SW480 (cell line): ENCODE measurements around the gene STPG3.

Experiments
- DNase-seq: peaks from one replicate; pipeline ENCODE4 v3.0.0-alpha.2; 2016; ENCODE audit warnings: low spot score

Gene STPG3

DNA sequence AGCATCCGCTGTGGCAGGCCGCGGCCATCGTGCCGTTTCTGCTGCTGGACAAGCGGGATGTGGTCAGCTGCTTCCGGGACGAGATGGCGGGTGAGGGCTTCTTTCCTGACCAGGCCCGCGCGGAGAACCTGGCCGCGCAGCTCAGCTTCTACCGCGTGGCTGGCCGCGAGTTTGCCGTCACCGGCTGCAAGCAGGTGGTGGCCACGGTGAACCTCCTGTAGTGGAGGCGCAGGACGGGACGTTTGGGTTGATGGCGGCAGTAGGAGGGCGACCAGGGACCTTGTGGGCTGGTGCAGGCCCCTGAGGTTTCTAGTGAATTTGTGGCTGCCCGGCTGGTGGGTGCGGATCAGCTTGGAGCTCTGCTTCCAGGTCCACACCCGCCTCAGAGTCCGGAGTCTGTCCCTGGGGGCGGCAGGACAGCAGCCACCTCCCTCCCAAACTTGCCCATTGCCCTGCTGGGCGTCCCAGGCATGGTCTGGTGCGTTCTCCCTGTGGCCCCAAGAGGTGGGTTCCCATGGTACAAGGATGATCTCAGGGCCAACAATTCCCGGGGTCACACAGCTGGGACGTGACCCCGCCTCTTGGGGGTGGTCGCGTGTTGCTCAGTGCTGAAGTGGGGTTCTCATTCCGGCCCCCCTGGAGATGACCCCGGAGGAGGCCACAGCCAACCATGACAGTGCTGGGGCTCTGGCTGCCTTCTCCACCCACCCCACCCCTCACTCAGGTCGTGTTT is 28.8 kb downstream of the STPG3 start:
- DNase-seq = no peak

DNA sequence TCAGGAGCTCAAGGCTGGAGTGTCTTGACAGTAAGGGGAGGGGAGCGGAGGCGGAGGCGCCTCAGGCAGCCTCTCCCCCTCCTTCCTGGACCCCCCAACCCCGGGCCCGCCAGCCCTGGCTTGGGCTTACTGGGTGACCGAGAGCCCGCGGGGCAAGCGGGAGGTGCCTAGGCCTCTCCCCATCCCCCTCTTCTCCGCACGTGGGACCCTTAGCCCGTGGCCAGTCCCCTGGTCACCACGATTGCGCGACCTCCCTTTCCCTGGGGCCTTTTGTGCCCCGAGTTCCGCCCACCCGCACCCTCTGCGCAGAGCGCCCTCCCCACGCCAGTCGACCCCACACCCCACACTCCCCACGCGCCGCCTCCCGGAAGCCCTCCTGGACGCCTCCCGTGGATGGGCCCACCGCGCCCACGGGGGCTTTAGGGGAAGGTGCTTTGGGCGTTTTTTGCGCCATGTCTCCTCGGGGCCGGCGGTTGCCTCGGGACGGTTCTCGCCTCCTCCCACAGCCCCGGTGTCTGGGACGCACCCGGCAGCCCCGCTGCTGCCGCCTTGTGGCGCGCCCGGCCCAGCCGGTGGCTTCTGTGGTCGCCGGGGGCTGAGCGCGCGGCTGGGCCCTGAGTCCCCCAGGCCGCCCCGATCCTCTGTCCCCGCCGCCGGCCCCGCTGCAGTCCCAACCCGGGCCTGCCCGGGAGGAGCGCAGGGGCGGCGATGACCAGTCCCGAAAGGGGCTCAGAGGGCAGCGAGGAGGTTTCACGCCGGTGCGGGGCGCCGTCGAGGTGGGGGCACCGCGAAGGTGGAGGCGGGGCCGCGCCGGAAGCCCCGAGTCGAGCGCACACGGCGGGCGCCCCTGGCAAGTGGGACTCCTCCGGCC is 29.6 kb downstream of the STPG3 start:
- DNase-seq = no peak

DNA sequence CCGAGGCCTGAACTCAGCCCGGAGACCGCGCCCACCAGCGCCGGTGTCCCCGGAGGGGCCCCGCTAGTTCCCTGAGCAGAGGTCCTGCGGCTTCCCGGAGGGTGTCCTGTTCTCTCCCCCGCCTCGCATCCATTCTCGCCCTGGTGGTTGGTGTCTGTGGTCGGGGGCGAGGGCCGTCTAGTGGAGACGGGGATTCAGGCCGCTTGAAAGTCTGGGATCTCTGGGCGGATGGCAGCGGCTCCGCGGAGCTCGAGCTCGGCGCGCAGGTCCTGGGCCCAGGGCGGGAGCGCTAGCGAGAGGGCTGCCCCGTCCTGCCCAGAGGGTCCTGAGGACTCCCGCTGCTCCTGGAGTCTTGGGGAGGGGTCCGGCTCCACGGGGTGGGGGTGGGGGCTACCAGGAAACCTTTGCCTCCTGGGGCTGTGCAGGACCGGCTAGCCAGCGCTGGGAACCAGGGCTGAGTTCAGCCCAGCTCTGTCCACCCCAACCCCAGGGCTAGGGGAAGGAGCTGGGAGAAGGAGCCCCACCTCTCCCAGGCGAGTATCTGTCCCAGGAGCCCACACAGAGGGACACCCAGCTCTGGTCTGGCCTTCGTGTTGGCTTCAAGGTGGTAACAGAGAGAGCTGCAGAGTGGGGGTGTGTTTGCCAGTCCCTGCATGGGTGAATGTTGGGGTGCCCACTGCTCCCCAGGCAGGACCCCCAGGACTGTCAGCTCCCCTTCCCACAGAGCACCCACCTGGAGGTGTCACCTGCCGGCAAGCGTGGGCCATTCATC is 30.4 kb downstream of the STPG3 start:
- no peak for DNase-seq

DNA sequence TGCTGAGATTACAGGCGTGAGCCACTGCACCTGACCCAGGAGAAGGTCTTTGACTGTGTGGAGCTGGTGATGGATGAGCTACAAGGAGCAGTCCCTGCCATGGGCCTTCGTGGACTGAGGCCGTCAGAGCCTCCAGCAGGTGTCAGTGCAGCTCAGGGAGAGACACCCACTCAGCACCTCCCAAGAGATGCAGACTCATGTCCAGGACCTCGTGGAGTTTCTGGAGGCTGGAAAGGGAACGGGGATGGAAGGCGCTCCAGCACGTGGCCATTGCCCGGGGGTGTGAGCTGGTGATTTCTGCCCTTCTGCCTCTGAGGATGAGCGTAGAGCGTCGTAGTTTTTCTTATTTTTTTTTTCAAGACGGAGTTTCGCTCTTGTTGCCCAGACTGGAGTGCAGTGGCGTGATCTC is 35.9 kb downstream of the STPG3 start:
- peak; percentile 72 for DNase-seq

DNA sequence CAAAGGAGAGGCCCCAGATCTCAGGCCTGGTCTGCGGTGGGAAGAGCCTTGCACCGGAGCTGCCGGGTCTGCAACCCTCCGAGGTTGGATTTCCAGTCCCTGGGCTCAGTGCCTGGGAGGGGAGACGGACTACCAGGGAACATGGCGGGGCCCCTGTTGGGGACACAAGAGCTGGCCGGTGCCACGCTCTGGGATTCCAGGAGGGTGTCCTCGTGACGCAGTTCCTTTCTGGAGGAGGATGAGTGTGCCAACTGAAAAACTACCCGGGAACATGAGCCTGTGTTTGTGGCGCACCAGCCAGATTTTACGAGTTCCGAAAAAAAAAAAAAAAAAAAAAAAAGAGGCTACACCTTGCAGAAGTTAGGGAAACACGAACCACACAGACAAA is 42.0 kb downstream of the STPG3 start:
- no peak for DNase-seq

DNA sequence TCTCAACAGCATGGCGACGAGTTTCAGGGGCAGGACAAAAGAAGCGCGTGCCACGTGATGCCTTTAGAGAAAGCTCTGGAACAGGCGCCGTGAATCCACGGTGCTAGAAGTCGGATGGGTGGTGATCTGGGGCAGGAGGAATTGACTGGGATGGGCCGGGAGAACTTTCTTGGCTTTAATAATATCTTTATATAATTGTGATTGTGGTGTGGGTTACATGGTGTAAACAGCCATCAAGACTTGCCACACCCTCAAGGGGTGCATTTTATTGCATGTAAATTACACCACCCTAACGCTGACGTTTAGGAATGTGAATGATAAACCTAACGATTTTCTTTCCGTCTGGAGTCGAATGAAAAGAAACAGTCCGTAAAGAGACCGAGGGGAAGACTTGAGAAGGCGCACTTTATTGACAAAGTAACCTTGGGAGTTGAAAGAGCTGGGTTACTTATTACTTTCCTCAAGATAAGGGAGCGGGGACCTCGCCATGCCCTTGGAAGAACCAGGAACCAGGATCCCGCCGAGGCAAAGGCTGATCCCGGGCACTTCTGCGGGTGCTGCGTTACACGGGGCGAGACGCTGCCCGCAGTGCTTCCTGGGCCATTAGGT is 42.5 kb downstream of the STPG3 start:
- no peak for DNase-seq

DNA sequence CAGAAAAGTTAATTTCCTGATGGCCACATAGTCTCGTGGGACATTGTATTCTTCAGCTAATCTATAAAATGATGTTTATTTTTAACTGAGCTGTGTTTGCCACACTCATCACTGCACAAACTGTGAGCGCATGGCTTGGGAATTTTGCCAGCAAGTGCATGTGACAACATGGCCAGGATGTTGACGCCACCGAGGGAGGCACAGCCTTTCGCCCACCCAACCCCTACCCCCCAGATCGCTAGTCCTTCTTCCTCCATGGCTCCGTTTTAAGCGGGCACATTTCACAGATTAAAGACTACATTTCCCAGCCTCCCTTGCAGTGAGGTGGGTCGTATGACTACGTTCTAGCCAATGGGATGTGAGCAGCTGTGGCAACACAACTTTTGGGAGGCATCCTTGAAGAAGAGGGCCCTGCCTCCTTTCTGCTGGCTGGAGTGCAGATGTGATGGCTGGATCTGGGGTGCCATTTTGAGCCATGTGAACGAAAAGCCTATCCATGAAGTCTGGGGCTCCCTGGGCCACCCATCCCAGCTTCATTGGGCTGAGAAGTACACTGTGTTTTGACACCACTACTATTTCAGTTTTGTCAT is 43.1 kb downstream of the STPG3 start:
- peak; percentile 66 for DNase-seq

DNA sequence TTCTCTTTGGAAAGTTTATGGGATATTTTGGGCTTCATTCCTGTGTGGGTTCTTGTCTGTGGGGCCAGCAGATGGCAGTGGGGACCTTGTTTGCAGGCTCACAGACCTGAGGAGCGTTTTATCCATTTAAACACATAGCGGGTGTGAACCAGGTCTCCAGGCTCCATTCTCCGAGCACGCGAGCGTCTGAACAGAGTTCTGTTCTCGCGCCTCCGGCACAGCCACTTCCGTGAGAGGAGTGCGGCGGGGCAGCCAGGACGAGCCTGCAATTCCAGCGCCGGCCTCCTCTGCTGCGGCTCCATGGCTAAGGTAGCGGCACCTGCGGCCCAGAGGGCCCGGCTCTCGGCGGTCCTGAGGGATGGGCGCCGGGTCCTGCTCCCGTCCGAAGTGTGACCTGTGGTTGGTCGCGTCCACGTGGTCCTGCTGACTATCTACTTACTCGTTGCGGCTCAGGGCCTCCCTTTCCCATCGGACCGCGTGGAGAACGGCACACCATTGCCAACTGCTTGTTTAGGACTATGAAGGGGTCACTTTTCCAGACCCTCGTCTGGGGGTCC is 43.7 kb downstream of the STPG3 start:
- DNase-seq = peak; percentile 79

DNA sequence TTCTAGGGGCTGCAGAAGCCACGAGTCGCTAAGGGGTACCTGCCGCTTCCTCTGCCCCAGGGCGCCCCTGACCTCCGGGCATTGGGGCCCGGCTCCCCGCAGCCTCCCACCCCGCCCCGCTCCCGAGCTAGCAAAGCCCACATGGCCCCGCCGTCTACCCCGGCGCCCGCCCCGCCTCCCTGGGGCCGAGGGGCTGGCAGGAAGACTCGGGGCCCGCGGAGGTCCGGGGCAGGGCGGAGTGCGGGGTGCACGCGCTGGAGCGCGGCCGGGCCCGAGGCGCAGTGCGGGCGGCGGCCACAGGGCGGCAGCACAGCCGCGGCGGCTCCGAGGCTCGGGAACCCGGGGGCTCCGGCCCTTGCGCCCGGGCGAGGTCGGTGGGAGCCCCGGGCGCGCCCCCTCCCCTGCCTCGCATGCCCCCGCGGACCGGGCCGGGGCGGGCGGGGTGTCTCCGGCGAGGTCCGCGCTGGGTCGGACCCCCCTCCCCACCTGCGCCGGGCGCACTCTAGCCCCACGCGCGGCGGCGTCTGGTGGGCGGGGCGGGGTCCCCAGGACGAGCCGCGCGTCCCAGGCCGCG is 44.2 kb downstream of the STPG3 start:
- DNase-seq = no peak

DNA sequence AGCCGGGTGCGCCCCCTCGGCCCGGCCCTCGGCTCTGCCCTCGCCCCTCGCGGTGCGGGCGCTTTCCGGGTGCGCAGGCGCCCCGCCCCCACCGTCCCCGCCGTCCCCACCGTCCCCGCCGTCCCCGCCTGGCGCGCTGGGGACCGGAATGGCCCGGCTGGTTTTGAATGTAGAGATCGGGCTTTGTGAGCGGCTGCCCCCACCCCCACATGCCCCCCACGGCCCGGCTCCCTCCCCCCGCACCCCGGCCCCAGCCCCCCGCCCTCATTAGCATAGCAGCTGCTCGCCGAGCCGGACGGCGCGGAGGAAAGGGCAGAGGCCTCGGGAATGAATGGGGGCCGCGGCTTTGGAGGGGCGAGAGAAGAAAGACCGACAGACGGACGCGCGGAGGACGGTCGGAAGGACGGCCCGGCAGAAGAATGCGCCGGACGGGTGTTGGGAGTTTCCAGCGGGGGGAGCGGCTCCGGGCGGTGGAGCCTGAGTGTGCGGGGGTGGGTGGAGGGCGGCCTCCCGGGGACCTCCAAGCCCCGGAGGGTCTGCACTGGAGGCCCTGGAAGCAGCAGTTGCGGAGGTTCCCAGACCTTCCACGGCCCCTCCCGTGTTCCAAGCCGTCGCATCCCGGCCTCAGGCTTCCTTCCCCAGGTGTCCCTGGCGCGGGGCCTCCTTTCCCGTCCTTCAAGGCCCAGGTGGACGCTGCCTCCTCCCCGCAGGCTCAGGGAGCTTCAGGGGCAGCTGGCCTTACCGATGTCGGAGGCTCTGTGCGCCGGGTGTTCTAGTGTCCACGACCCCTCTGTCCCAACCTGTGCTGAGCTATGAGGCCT is 45.0 kb downstream of the STPG3 start:
- no peak for DNase-seq

DNA sequence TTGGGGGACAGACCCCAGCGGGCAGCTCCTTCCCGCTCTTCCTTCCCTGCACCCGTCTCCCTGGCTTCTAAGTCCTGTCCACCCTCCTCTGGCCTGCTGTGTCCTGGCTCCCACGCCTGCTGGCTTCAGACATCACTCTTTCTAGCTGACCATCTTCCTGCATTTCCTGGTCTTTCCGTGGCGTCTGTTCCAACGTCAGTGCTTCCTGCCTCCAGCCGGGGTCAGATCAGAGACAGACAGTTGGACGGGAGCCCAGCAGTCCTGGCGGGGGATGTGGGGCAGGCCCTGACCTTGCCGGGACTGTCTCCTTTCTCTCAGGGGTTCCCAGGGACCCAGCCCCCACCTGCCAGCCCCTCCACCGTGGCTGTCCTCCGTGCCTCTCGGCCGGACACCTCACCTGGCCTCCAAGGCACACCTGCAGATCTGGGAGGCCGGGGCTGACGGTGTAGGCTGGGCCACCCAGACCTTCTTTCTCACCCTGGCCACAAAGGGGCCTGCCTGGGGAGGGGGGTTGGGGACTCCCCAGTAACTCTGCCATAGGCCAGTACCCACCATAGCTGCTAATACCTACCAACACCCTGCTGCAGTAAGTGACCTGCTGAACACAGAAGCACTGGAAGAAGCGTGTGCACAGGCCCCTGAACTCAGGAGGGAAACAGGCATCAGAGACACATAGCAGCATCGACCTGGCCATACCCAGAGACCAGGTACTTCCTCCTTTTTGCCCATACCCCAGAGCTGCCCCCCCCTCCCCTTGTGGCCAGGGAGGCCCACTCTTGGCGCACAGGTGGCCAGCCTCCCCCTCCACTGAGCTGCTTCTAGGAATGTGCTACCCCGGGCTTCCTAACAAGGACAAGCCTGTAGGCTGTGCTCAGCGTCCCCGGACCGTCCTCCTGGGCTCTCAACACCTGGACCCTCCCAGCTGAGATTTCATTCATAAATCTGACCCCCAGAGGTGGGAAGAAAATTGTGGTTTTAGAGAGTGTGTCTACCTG is 45.9 kb downstream of the STPG3 start:
- DNase-seq = no peak

DNA sequence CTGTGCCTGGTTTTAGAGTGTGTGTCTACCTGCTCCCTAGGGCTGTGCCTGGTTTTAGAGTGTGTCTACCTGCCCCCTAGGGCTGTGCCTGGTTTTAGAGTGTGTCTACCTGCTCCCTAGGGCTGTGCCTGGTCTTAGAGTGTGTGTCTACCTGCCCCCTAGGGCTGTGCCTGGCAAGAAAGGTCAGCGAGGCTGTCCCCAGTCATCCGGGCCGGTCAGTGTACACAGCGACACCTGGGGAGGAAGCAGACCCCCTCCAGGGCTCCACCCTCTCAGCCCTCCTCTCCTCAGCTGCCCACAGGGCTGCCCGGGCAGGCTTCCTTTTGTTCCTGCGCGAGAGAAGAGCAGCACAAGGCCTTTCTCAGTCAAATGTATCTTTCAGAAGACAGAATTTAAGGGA is 46.9 kb downstream of the STPG3 start:
- DNase-seq = no peak

DNA sequence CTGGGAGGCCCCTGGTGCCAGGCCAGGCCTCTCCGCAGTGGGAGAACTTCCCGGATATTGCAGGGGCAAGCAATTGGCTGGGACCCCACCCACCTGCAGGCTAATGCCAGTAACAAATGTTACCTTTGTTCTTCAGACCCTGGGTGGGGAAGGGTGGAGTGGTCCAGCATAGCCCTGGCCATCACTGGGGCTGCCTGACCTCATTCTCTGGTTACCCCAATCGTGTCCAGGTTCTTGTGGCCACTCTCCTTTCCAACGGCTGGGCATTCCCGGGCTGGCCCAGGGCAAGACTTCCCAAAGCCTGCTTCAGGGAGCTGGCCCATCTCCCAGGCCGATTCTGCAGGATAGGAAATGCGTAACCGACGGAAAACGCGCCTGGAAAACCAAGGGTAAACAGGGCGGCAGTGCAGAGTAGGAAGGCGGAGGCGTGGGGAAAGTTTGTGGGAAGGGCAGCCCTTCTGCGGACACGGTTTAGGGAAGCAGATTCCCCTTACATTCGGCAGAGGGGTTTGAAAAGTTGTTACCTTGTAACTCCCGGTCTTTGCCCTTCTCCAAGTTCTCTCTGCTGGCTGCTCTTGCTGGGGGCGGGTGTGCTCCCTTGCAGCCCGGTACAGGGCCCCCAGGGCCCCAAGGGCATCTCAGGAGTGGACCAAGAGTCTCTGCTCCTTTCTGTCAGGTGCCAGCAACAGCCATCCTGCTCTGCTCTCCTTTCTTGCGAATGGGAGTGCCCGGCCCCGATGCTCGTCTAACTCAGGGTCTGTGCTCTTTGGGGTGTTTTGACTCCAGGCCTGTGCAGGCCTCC is 47.5 kb downstream of the STPG3 start:
- DNase-seq = no peak

DNA sequence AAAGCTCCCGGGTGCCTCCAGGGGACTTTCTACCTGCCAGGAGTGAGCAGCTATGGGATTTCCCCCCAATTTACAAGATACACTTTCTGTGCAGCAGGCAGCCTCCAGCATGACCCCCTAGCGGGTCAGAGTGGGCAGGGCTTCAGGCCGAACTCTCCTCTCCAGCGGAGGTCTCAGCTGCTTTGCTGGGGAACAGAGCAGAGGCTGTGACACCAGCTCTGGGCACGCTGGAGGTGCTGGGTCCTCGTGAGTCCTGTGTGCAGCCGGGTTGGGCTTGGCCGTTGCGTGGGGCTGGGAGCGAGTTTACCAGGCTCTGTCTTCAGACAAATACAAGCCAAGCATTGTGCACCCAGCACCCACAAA is 48.1 kb downstream of the STPG3 start:
- DNase-seq = no peak

DNA sequence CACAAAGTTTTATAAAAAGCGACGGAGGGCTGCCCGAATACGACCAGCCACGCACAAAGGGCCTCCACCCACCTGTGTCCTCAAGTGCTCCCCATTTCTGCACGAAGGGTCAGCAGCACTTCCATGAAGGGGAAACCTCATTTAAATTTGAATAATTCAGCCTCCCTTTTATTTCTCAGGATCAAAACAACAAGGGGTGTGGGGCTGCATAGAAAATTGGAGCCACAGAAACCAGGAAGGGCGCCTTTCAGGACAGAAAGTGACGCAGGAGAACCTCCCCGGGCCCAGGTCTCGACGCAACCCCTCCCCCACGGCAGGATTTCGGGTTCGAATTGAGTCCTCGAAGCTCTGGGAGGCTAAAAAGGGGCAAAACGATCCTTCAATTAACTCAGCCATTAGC is 48.9 kb downstream of the STPG3 start:
- DNase-seq = no peak

DNA sequence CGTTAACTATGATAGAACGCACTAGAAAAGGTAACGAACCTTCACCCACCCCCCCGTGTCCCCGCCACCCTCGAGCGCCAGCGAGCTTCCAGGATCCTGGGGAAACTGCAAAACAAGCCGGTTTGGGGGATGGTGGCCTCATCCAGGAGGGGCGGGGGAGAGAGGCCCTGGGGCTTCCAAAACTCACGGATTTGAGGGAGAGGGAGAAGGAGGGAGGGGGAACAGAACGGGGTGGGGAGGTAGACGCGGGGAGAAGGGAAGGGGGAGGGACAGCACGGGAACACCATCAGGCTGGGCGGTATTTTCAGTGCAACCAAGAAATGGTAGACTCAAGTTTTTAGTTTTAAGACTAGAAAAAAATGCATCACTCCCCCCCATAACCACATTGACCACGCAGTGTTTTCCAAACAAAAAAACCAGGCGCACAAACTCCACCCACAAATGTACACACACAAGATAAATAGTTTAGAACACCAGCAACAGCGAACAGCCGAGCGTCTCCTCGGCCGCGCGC is 49.5 kb downstream of the STPG3 start:
- DNase-seq = no peak

DNA sequence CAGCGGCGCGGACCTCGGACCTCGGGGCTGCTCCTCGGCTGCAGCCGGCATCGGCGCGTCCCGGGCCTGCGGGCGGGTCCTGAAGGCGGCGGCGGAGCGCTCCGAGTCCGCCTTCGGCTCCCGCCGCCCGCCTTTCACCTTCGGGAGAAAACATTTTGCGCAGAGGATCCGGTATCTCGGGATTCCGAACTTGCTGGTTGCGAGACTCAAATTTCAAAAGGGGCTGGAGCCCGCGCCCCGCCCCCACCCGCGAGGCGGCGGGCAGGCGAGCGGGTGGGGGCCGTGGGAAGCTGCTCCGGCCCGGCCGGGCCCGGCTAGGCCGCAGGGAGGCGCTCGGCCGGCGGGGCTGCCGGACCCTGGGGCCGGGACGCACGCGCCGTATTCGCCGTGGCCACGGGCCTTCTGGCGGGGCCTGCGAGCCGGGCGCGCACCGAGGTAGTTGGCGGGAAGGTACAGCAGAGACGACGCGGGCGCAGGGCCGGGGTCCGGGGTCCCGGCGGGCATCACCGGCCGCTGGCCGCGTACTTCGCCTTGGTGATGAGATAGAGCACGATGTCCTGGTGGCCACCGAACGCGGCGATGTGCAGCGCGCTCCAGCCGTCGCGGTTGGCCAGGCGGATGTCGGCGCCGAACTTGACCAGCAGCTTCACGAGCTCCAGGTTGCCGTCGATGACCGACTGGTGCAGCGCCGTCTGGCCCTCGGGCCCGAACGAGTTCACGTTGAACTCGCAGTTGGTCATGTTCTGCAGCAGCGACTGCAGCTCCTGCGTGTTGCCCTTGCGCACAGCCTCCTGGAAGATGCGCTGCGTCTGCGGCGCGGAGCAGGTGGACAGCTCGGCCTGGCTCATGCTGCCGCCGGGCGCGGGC is 50.2 kb downstream of the STPG3 start:
- peak; percentile 69 for DNase-seq
